Lower leg skin (tissue), 3 donors: ENCODE measurements around the gene SPTLC1.
"Not testable (repeated sequence)": the region's sequence is repeated elsewhere in the genome, so short reads cannot be mapped to it uniquely, and the experiment has no call there.

Source experiments
- POLR2A ChIP-seq, 2 donors: fragments of 450-650 bp; IDR thresholded peaks; one replicate each; pipeline ENCODE4 v1.6.1; 2016 to 2017; ENCODE audit warnings: antibody characterized with exemption in 2 of 2, mild to moderate bottlenecking in 1 of 2, moderate library complexity in 1 of 2
- TF ChIP-seq, protein P1 (sequence below), 3 donors: fragments of 450-650 bp; IDR thresholded peaks; one replicate each; pipeline ENCODE4 v1.5.1; 2016; ENCODE audit warnings: antibody characterized with exemption in 3 of 3, mild to moderate bottlenecking in 3 of 3, moderate library complexity in 2 of 3

DNA sequence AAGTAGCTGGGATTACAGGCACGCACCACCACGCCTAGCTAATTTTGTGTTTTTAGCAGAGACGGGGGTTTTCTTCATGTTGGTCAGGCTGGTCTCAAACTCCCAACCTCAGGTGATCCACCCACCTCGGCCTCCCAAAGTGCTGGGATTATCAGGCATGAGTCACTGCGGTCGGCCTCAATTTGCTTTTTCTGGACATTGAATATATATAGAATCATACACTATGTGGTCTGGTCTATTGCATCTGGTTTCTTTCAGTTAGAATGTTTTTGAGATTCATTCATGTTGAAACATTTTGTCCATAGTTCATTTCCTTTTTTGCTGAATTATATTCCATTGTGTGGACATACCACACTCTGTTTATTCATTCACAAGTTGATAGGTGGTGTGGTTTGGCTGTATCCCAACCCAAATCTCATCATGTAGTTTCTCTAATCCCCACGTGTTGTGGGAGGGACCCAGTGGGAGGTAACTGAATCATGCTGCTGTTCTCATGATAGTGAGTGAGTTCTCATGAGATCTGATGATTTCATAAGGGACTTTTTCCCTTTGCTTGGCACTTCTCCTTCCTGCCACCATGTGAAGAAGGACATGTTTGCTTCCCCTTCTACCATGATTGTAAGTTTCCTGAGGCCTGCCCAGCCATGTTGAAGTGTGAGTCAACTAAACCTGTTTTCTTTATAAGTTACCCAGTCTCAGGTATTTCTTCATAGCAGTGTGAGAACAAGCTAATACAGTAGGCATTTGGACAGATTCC lies 93.2 kb downstream of the SPTLC1 start:
- TF ChIP-seq, protein P1, sequence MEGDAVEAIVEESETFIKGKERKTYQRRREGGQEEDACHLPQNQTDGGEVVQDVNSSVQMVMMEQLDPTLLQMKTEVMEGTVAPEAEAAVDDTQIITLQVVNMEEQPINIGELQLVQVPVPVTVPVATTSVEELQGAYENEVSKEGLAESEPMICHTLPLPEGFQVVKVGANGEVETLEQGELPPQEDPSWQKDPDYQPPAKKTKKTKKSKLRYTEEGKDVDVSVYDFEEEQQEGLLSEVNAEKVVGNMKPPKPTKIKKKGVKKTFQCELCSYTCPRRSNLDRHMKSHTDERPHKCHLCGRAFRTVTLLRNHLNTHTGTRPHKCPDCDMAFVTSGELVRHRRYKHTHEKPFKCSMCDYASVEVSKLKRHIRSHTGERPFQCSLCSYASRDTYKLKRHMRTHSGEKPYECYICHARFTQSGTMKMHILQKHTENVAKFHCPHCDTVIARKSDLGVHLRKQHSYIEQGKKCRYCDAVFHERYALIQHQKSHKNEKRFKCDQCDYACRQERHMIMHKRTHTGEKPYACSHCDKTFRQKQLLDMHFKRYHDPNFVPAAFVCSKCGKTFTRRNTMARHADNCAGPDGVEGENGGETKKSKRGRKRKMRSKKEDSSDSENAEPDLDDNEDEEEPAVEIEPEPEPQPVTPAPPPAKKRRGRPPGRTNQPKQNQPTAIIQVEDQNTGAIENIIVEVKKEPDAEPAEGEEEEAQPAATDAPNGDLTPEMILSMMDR (IDR thresholded peaks at IDR 0.05): not testable (repeated sequence)
- not testable (repeated sequence) for TF ChIP-seq POLR2A (IDR thresholded peaks at IDR 0.05)
